ENCODE measurements around the gene CEP70. TPM values are rescaled to one million over a fixed set of nuclear protein-coding genes. Genes with fewer than 3 reads are reported as not detected.
"Not testable (repeated sequence)": the region's sequence is repeated elsewhere in the genome, so short reads cannot be mapped to it uniquely, and the experiment has no call there.

CEP70 gene
- total RNA-seq, 1 donor from 2014 or later, result 14.7 TPM

- intact Hi-C loops (cut with micrococcal nuclease), result loop anchor here (5.0 kb wide), 1 partner anchor 64 kb away; no protein-coding TSS in a partner anchor
Observed at GRCh38 chr3:138513090-138513843, 80.8 kb downstream of the CEP70 start.

GRCh38 chr3:138511945-138512344, 82.1 kb downstream of the CEP70 start:
- intact Hi-C loops (cut with micrococcal nuclease), result loop anchor here (5.0 kb wide), 1 partner anchor 65 kb away; no protein-coding TSS in a partner anchor

- intact Hi-C loops (cut with micrococcal nuclease), result no loop called here
Observed at GRCh38 chr3:138509586-138509985, 84.5 kb downstream of the CEP70 start.

- intact Hi-C loops (cut with micrococcal nuclease), result no loop called here
Observed at GRCh38 chr3:138507524-138507923, 86.5 kb downstream of the CEP70 start.

- intact Hi-C loops (cut with micrococcal nuclease), result no loop called here
Observed at GRCh38 chr3:138498991-138499390, 95.1 kb downstream of the CEP70 start.

GRCh38 chr3:138497851-138498250, 96.2 kb downstream of the CEP70 start:
- intact Hi-C loops (cut with micrococcal nuclease), result no loop called here

GRCh38 chr3:138497021-138497420, 97.0 kb downstream of the CEP70 start:
- intact Hi-C loops (cut with micrococcal nuclease), result no loop called here

GRCh38 chr3:138496436-138496835, 97.6 kb downstream of the CEP70 start:
- intact Hi-C loops (cut with micrococcal nuclease), result no loop called here

GRCh38 chr3:138495638-138496037, 98.4 kb downstream of the CEP70 start:
- intact Hi-C loops (cut with micrococcal nuclease), result not testable (repeated sequence)

GRCh38 chr3:138494607-138494929, 99.5 kb downstream of the CEP70 start:
- intact Hi-C loops (cut with micrococcal nuclease), result no loop called here

GRCh38 chr3:138493804-138494606, 100.1 kb downstream of the CEP70 start:
- intact Hi-C loops (cut with micrococcal nuclease), result no loop called here

- intact Hi-C loops (cut with micrococcal nuclease), result no loop called here
Observed at GRCh38 chr3:138492980-138493675, 100.9 kb downstream of the CEP70 start.

GRCh38 chr3:138491971-138492370, 102.1 kb downstream of the CEP70 start:
- intact Hi-C loops (cut with micrococcal nuclease), result no loop called here

GRCh38 chr3:138486580-138486979, 107.5 kb downstream of the CEP70 start:
- intact Hi-C loops (cut with micrococcal nuclease), result not testable (repeated sequence)

- intact Hi-C loops (cut with micrococcal nuclease), result not testable (repeated sequence)
Observed at GRCh38 chr3:138484672-138485071, 109.4 kb downstream of the CEP70 start.

GRCh38 chr3:138479438-138479863, 114.6 kb downstream of the CEP70 start:
- intact Hi-C loops (cut with micrococcal nuclease), result loop anchor here (1.0 to 5.0 kb wide), 2 partner anchors 62 to 115 kb away; partner anchors contain the start of gene CEP70

- intact Hi-C loops (cut with micrococcal nuclease), result loop anchor here (5.0 kb wide), 1 partner anchor 60 kb away; no protein-coding TSS in a partner anchor
Observed at GRCh38 chr3:138477801-138478200, 116.3 kb downstream of the CEP70 start.

GRCh38 chr3:138477120-138477519, 116.9 kb downstream of the CEP70 start:
- intact Hi-C loops (cut with micrococcal nuclease), result loop anchor here (5.0 kb wide), 1 partner anchor 60 kb away; no protein-coding TSS in a partner anchor

GRCh38 chr3:138476526-138476925, 117.5 kb downstream of the CEP70 start:
- intact Hi-C loops (cut with micrococcal nuclease), result loop anchor here (5.0 kb wide), 1 partner anchor 59 kb away; no protein-coding TSS in a partner anchor

GRCh38 chr3:138474163-138474562, 119.9 kb downstream of the CEP70 start:
- intact Hi-C loops (cut with micrococcal nuclease), result no loop called here

GRCh38 chr3:138473391-138473790, 120.7 kb downstream of the CEP70 start:
- intact Hi-C loops (cut with micrococcal nuclease), result no loop called here

Measured in T-helper 2 cell treated with Interferon-gamma antibody and Interleukin-4, amounts not matched to agents 100 ng/mL and 5 ng/mL, for 36 hours (primary cell).